ENCODE results near the gene MESD. TPM values are rescaled to one million over a fixed set of nuclear protein-coding genes. Genes with fewer than 3 reads are reported as not detected.
A peak's percentile ranks its signal among the peaks of the same experiment; 100 is the strongest.

Gene MESD
- total and polyA plus RNA-seq, 4 donors = 17.2 to 36.3 (median 27.2) TPM

DNA sequence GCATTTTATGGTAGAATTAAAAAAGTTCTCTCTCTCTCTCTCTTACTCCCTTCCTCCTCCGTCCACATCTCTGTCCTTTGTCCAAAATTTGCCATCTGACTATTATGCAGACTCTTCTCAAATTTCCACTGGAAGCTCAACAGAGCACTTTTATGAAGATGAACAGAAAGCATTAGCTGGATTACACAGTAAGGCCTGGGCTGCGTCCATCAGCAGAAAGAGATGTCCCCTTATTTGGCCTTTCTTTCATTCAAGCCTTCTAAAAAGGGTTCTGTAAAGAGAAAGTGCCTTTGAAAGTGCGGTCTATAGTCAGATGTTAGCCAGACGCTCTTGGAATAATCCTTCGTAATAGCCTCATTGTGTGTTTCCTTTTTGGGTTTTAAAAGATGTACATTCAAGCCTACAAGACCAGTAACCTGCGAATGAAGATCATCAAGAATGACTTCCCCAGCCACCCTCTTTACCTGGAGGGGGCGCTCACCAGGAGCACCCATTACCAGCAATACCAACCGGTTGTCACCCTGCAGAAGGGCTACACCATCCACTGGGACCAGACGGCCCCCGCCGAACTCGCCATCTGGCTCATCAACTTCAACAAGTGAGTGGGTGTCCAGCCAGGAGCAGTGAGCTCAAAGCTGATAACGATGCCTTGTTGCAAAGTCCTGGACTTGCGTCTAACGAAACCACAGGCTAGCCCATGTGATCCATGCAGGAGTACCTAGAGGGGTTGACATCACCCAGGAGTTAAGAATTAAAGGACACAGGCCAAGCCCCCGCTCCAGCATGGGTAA is 53.1 kb downstream of the MESD start:
- Histone ChIP-seq H3K4me3 (ENCODE audit: low read depth, low read length) (no peak overlapping the region), H3K27me3 (ENCODE audit: control insufficient read depth, insufficient read depth, low read length) (no peaks in the 10 kb centered on the region), H3K27ac (ENCODE audit: low read depth, low read length) (no peak overlapping the region), H3K36me3 (ENCODE audit: control insufficient read depth, insufficient read depth, low read length) (peaks cover 8% of the 10 kb centered on the region), H3K9me3 (ENCODE audit: control insufficient read depth, insufficient read depth, low read length) (no peaks in the 10 kb centered on the region), H3K4me1 (ENCODE audit: control insufficient read depth, insufficient read depth, low read length) (no peaks in the 10 kb centered on the region)
- no peak for DNase-seq (ENCODE audit: low read depth in 4 of 6, low spot score in 6 of 6)
- WGBS (ENCODE audit: insufficient coverage) = 86% methylated on average over 12 of the region's 16 CpGs

DNA sequence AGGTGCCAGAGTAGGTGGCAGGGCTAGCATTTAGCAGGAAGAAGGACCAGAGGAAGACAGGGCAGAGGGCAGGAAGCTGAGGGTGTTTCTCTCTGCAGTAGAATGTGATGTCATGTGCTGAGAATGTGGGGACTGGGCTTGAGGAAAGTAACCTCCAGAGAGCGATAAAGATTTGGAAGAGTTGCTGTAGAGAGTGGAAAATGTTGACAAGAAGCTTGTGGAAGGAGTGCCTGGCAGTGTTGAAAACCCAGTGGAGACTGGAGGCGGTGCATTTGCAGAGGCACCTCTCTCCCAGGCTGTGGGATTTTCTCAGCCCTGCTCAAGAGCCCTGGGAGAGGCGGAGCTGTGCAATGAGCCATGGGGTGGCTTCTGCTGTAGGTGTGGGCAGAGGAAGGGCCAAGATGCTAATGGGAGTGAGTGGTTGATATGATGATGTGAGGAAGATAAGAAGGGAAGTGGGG is 54.8 kb downstream of the MESD start:
- 90% methylated on average over 3 of the region's 3 CpGs for whole genome bisulfite sequencing (ENCODE audit: insufficient coverage)
- H3K4me1 ChIP-seq (ENCODE audit: control insufficient read depth, insufficient read depth, low read length) = no peaks in the 10 kb centered on the region
- H3K4me3 ChIP-seq (ENCODE audit: low read depth, low read length) = no peak overlapping the region
- H3K27ac ChIP-seq (ENCODE audit: low read depth, low read length) = no peak overlapping the region
- no peak for DNase-seq (ENCODE audit: low read depth in 4 of 6, low spot score in 6 of 6)
- H3K9me3 ChIP-seq (ENCODE audit: control insufficient read depth, insufficient read depth, low read length) = no peaks in the 10 kb centered on the region
- peaks cover 8% of the 10 kb centered on the region for H3K36me3 ChIP-seq (ENCODE audit: control insufficient read depth, insufficient read depth, low read length)
- H3K27me3 ChIP-seq (ENCODE audit: control insufficient read depth, insufficient read depth, low read length) = no peaks in the 10 kb centered on the region

GRCh38 chr15:80932989-80933388 is 56.6 kb downstream of the MESD start:
- no peak overlapping the region for H3K4me3 ChIP-seq (ENCODE audit: low read depth, low read length)
- WGBS (ENCODE audit: insufficient coverage) = 81% methylated on average over 15 of the region's 15 CpGs
- H3K9me3 ChIP-seq (ENCODE audit: control insufficient read depth, insufficient read depth, low read length) = no peaks in the 10 kb centered on the region
- no peaks in the 10 kb centered on the region for H3K4me1 ChIP-seq (ENCODE audit: control insufficient read depth, insufficient read depth, low read length)
- H3K36me3 ChIP-seq (ENCODE audit: control insufficient read depth, insufficient read depth, low read length) = peaks cover 8% of the 10 kb centered on the region
- H3K27ac ChIP-seq (ENCODE audit: low read depth, low read length) = no peak overlapping the region
- DNase-seq (ENCODE audit: low read depth in 4 of 6, low spot score in 6 of 6) = peak in 2 of 6 donors; percentile 6 to 34
- H3K27me3 ChIP-seq (ENCODE audit: control insufficient read depth, insufficient read depth, low read length) = no peaks in the 10 kb centered on the region

GRCh38 chr15:80932513-80932815 is 57.2 kb downstream of the MESD start:
- no peak overlapping the region for H3K4me3 ChIP-seq (ENCODE audit: low read depth, low read length)
- no peaks in the 10 kb centered on the region for H3K27me3 ChIP-seq (ENCODE audit: control insufficient read depth, insufficient read depth, low read length)
- no peaks in the 10 kb centered on the region for H3K4me1 ChIP-seq (ENCODE audit: control insufficient read depth, insufficient read depth, low read length)
- no peak overlapping the region for H3K27ac ChIP-seq (ENCODE audit: low read depth, low read length)
- H3K36me3 ChIP-seq (ENCODE audit: control insufficient read depth, insufficient read depth, low read length) = peaks cover 8% of the 10 kb centered on the region
- no peaks in the 10 kb centered on the region for H3K9me3 ChIP-seq (ENCODE audit: control insufficient read depth, insufficient read depth, low read length)
- 80% methylated on average over 2 of the region's 5 CpGs for WGBS (ENCODE audit: insufficient coverage)
- no peak for DNase-seq (ENCODE audit: low read depth in 4 of 6, low spot score in 6 of 6)

DNA sequence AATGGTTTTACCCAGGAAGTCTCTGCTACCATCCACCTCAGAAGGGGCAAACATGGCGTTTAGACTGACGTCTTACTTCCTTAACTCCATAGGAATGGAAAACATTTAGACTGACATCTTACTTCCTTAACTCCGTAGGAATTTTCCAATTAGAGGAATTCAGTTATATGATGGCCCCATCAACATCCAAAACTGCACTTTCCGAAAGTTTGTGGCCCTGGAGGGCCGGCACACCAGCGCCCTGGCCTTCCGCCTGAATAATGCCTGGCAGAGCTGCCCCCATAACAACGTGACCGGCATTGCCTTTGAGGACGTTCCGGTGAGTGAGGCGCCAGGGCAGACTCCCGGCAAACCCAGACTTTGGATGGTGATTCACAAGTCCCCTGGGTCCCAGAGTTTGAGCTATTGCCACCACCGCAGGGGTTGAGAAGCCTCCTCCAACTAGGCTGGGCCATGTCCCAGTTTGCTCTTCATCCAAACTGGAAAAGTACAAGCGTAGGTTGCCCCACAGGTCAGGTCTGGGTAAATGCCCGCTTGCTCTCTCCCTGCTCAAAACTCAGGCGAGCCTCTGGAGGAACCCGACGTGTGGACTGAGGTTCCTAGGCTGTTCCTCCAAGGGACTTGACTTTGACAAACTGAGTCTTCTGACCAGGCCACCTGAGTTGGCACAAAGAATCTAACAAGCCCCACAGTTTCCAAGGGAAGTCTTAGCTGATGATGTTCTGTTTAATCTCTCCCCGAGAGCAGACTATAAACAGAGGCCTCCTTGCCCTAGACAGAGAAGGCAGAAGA is 57.7 kb downstream of the MESD start:
- no peaks in the 10 kb centered on the region for H3K27me3 ChIP-seq (ENCODE audit: control insufficient read depth, insufficient read depth, low read length)
- no peaks in the 10 kb centered on the region for H3K4me1 ChIP-seq (ENCODE audit: control insufficient read depth, insufficient read depth, low read length)
- H3K27ac ChIP-seq (ENCODE audit: low read depth, low read length) = no peak overlapping the region
- peaks cover 8% of the 10 kb centered on the region for H3K36me3 ChIP-seq (ENCODE audit: control insufficient read depth, insufficient read depth, low read length)
- 91% methylated on average over 17 of the region's 20 CpGs for WGBS (ENCODE audit: insufficient coverage)
- DNase-seq (ENCODE audit: low read depth in 4 of 6, low spot score in 6 of 6) = no peak
- no peak overlapping the region for H3K4me3 ChIP-seq (ENCODE audit: low read depth, low read length)
- H3K9me3 ChIP-seq (ENCODE audit: control insufficient read depth, insufficient read depth, low read length) = no peaks in the 10 kb centered on the region

DNA sequence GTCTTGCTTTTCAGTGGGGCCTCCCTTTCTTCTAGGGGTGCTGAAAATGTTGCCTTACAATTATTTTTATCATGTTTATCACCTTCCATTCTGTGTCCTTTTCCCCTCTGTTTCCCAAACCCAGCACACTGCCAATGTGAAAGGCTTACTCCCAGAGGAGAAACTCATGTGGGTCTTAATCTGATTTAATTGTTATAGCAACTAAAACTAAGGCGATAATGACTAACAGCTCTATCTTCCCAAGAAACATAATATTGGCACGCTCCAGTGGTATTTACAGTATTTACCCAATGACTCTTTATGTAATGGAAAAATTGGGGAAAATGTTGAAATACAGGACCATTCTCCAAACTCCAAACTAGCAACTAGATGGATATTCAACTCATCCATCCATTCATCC is 58.4 kb downstream of the MESD start:
- H3K9me3 ChIP-seq (ENCODE audit: control insufficient read depth, insufficient read depth, low read length) = no peaks in the 10 kb centered on the region
- no peak overlapping the region for H3K27ac ChIP-seq (ENCODE audit: low read depth, low read length)
- no peak for DNase-seq (ENCODE audit: low read depth in 4 of 6, low spot score in 6 of 6)
- no CpG with 5 or more reads among the region's 2 CpGs for WGBS (ENCODE audit: insufficient coverage)
- no peak overlapping the region for H3K4me3 ChIP-seq (ENCODE audit: low read depth, low read length)
- H3K27me3 ChIP-seq (ENCODE audit: control insufficient read depth, insufficient read depth, low read length) = no peaks in the 10 kb centered on the region
- peaks cover 8% of the 10 kb centered on the region for H3K36me3 ChIP-seq (ENCODE audit: control insufficient read depth, insufficient read depth, low read length)
- H3K4me1 ChIP-seq (ENCODE audit: control insufficient read depth, insufficient read depth, low read length) = no peaks in the 10 kb centered on the region

DNA sequence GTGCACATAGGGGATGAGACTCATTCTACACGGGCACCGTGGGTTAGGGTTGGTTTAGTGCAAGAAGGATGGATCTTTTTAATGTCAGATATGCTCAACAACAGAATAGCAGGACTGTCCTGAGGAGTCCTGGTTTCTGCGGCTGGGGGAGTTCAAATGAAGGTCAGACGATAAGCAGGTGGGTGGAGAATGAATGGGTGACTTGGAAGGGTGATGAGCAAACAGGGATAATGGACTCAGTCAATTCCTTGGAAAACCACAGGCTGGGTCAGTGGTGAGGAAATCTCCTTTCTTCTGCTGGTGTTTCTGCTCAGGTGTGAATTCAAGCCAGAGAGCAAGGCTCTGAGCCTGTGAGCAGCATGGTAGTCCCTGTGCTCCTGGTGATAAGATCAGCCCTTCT is 59.9 kb downstream of the MESD start:
- Histone ChIP-seq H3K27me3 (ENCODE audit: control insufficient read depth, insufficient read depth, low read length) (no peaks in the 10 kb centered on the region), H3K9me3 (ENCODE audit: control insufficient read depth, insufficient read depth, low read length) (no peaks in the 10 kb centered on the region), H3K27ac (ENCODE audit: low read depth, low read length) (no peak overlapping the region), H3K4me3 (ENCODE audit: low read depth, low read length) (no peak overlapping the region), H3K4me1 (ENCODE audit: control insufficient read depth, insufficient read depth, low read length) (no peaks in the 10 kb centered on the region), H3K36me3 (ENCODE audit: control insufficient read depth, insufficient read depth, low read length) (peaks cover 12% of the 10 kb centered on the region)
- no peak for DNase-seq (ENCODE audit: low read depth in 4 of 6, low spot score in 6 of 6)
- 91% methylated on average over 4 of the region's 4 CpGs for WGBS (ENCODE audit: insufficient coverage)

GRCh38 chr15:80929225-80929624 is 60.4 kb downstream of the MESD start:
- no peaks in the 10 kb centered on the region for H3K9me3 ChIP-seq (ENCODE audit: control insufficient read depth, insufficient read depth, low read length)

GRCh38 chr15:80926126-80926525 is 63.5 kb downstream of the MESD start:
- no peak overlapping the region for H3K4me3 ChIP-seq (ENCODE audit: low read depth, low read length)
- WGBS (ENCODE audit: insufficient coverage) = 96% methylated on average over 3 of the region's 3 CpGs
- H3K27me3 ChIP-seq (ENCODE audit: control insufficient read depth, insufficient read depth, low read length) = no peaks in the 10 kb centered on the region
- peaks cover 21% of the 10 kb centered on the region for H3K36me3 ChIP-seq (ENCODE audit: control insufficient read depth, insufficient read depth, low read length)
- no peaks in the 10 kb centered on the region for H3K4me1 ChIP-seq (ENCODE audit: control insufficient read depth, insufficient read depth, low read length)
- no peaks in the 10 kb centered on the region for H3K9me3 ChIP-seq (ENCODE audit: control insufficient read depth, insufficient read depth, low read length)
- no peak overlapping the region for H3K27ac ChIP-seq (ENCODE audit: low read depth, low read length)
- no peak for DNase-seq (ENCODE audit: low read depth in 4 of 6, low spot score in 6 of 6)

More at GRCh38 chr15:80929225-80929624, 60.4 kb downstream of the MESD start:
- H3K4me1 ChIP-seq (ENCODE audit: control insufficient read depth, insufficient read depth, low read length) = no peaks in the 10 kb centered on the region
- 93% methylated on average over 4 of the region's 4 CpGs for WGBS (ENCODE audit: insufficient coverage)
- H3K4me3 ChIP-seq (ENCODE audit: low read depth, low read length) = no peak overlapping the region
- no peak overlapping the region for H3K27ac ChIP-seq (ENCODE audit: low read depth, low read length)
- H3K36me3 ChIP-seq (ENCODE audit: control insufficient read depth, insufficient read depth, low read length) = peaks cover 12% of the 10 kb centered on the region
- no peak for DNase-seq (ENCODE audit: low read depth in 4 of 6, low spot score in 6 of 6)
- H3K27me3 ChIP-seq (ENCODE audit: control insufficient read depth, insufficient read depth, low read length) = no peaks in the 10 kb centered on the region
